Calu3 (cell line): ENCODE data around the gene SLC66A1. TPM values are rescaled to one million over a fixed set of nuclear protein-coding genes. Genes with fewer than 3 reads are reported as not detected.

Source experiments
- BruUV-seq: library from RNA; stranded (reverse); fragments of 400-500 nt; replicated peaks from 2 replicates; lab custom pipeline; 2021; lab: Mats Ljungman, UMichigan
- CTCF ChIA-PET: fragments of 300-600 bp; sonication (Branson Sonifier 250); formaldehyde crosslinking; loops from one replicate; lab custom pipeline; 2022; ENCODE audit warnings: antibody characterized with exemption; lab: Charles Lee
- DNase-seq: peaks from one replicate; pipeline ENCODE4 v3.0.0; 2022
- H3K27ac Mint-ChIP-seq: one replicate; pipeline ENCODE4 v1.8.0; 2022; ENCODE audit warnings: mixed read lengths; ENCODE audit not compliant: unreplicated experiment
- H3K27me3 Mint-ChIP-seq: one replicate; pipeline ENCODE4 v1.8.0; 2022; ENCODE audit warnings: mixed read lengths; ENCODE audit not compliant: unreplicated experiment
- H3K36me3 Mint-ChIP-seq: one replicate; pipeline ENCODE4 v1.8.0; 2022; ENCODE audit warnings: mild to moderate bottlenecking, moderate library complexity, mixed read lengths; ENCODE audit not compliant: insufficient read depth, unreplicated experiment
- H3K4me1 Mint-ChIP-seq: one replicate; pipeline ENCODE4 v1.8.0; 2022; ENCODE audit warnings: mild to moderate bottlenecking, low read depth, mixed read lengths; ENCODE audit not compliant: unreplicated experiment
- H3K4me3 Mint-ChIP-seq: one replicate; pipeline ENCODE4 v1.8.0; 2022; ENCODE audit warnings: mild to moderate bottlenecking, low read depth, moderate library complexity, mixed read lengths; ENCODE audit not compliant: unreplicated experiment
- H3K9me3 Mint-ChIP-seq: one replicate; pipeline ENCODE4 v1.8.0; 2022; ENCODE audit warnings: low read depth, mixed read lengths; ENCODE audit not compliant: unreplicated experiment
- CTCF ChIP-seq: fragments of 200-600 bp; IDR thresholded peaks from one replicate; pipeline ENCODE4 v1.8.0; 2022; ENCODE audit warnings: antibody characterized with exemption; ENCODE audit not compliant: unreplicated experiment
- intact Hi-C: fragments of 100-400 bp; cut with micrococcal nuclease; formaldehyde crosslinking; loops from one replicate; pipeline ENCODE4 v1.10.0; 2022; ENCODE audit not compliant: unreplicated experiment
- total RNA-seq: library from RNA; stranded (reverse); gene quantifications from 2 replicates; pipeline ENCODE4 v1.2.3, GENCODE V29; 2022

SLC66A1 gene
- total RNA-seq, 1 experiment from 2014 or later = 10.0 TPM

- CTCF ChIA-PET = no interaction called here
Observed at GRCh38 chr1:19329611-19330010, 17.5 kb downstream of the SLC66A1 start.

GRCh38 chr1:19330449-19331135, 18.5 kb downstream of the SLC66A1 start:
- BruUV-seq = no TSS peak
- intact Hi-C loops = no loop called here
- H3K4me3 Mint-ChIP-seq = no peak overlapping the region
- no peaks in the 10 kb centered on the region for H3K27me3 Mint-ChIP-seq
- no peak overlapping the region for H3K27ac Mint-ChIP-seq
- CTCF ChIA-PET = no interaction called here
- DNase-seq = no peak
- peaks cover 30% of the 10 kb centered on the region for H3K36me3 Mint-ChIP-seq
- H3K4me1 Mint-ChIP-seq = no peaks in the 10 kb centered on the region
- H3K9me3 Mint-ChIP-seq = no peaks in the 10 kb centered on the region
- TF ChIP-seq CTCF = no peak

More at GRCh38 chr1:19329611-19330010, 17.5 kb downstream of the SLC66A1 start:
- intact Hi-C loops = no loop called here
- no peak for TF ChIP-seq CTCF
- no peak for DNase-seq
- Mint-ChIP-seq H3K27me3 (no peaks in the 10 kb centered on the region), H3K36me3 (peaks cover 29% of the 10 kb centered on the region), H3K27ac (peak overlapping the region; percentile 11), H3K9me3 (no peaks in the 10 kb centered on the region), H3K4me1 (no peaks in the 10 kb centered on the region), H3K4me3 (no peak overlapping the region)
- BruUV-seq = no TSS peak

- Mint-ChIP-seq H3K27ac (no peak overlapping the region), H3K36me3 (peaks cover 30% of the 10 kb centered on the region), H3K27me3 (no peaks in the 10 kb centered on the region), H3K9me3 (no peaks in the 10 kb centered on the region), H3K4me3 (no peak overlapping the region), H3K4me1 (no peaks in the 10 kb centered on the region)
- no peak for TF ChIP-seq CTCF
- CTCF ChIA-PET = no interaction called here
- intact Hi-C loops = no loop called here
- DNase-seq = no peak
- no TSS peak for BruUV-seq
Observed at GRCh38 chr1:19331262-19331878, 19.2 kb downstream of the SLC66A1 start.

- no TSS peak for BruUV-seq
- no peak overlapping the region for H3K27ac Mint-ChIP-seq
- CTCF ChIA-PET = no interaction called here
- H3K9me3 Mint-ChIP-seq = no peaks in the 10 kb centered on the region
- no peak for DNase-seq
- no peak overlapping the region for H3K4me3 Mint-ChIP-seq
- H3K4me1 Mint-ChIP-seq = peaks cover 8% of the 10 kb centered on the region
- peaks cover 28% of the 10 kb centered on the region for H3K36me3 Mint-ChIP-seq
- H3K27me3 Mint-ChIP-seq = no peaks in the 10 kb centered on the region
- intact Hi-C loops = loop anchor here (2.0 kb wide), 1 partner anchor 26 kb away; no protein-coding TSS in a partner anchor
- TF ChIP-seq CTCF = no peak
Observed at GRCh38 chr1:19332832-19333231, 20.7 kb downstream of the SLC66A1 start.
